Measurements from ENCODE around the gene GPR137. TPM values are rescaled to one million over a fixed set of nuclear protein-coding genes. Genes with fewer than 3 reads are reported as not detected.
"Not testable (repeated sequence)": the region's sequence is repeated elsewhere in the genome, so short reads cannot be mapped to it uniquely, and the experiment has no call there.

GPR137 gene
- total RNA-seq, 2 donors from 2014 or later = 57.7 to 58.4 TPM

GRCh38 chr11:64306876-64307622 is 21.4 kb downstream of the GPR137 start:
- Mint-ChIP-seq H3K4me1 (peaks cover 8% of the 10 kb centered on the region), H3K4me3 (peak overlapping the region; percentile 90), H3K27me3 (ENCODE audit: insufficient read depth) (peaks cover 6% of the 10 kb centered on the region), H3K27ac (no peak overlapping the region), H3K9me3 (no peaks in the 10 kb centered on the region), H3K36me3 (ENCODE audit: low read depth) (peaks cover 17% of the 10 kb centered on the region)
- Histone ChIP-seq H3K36me3 (ENCODE audit: control insufficient read depth, insufficient read depth, low read length) (peaks cover 9% of the 10 kb centered on the region), H3K9ac (ENCODE audit: extremely low read depth, low read length, poor library complexity, severe bottlenecking) (peak overlapping the region; percentile 54), H3K27ac (ENCODE audit: low read depth, low read length) (no peak overlapping the region), H3K4me3 (ENCODE audit: low read length) (peak overlapping the region; percentile 95), H3K4me1 (ENCODE audit: control insufficient read depth, insufficient read depth, low read length) (no peaks in the 10 kb centered on the region), H3K9me3 (ENCODE audit: control insufficient read depth, low read length) (no peaks in the 10 kb centered on the region), H3K27me3 (ENCODE audit: control insufficient read depth, insufficient read depth, low read length, poor library complexity, severe bottlenecking) (peaks cover 6% of the 10 kb centered on the region)
- TF ChIP-seq CTCF (conservative IDR thresholded peaks at IDR 0.05) = no peak
- DNase-seq = peak; percentile 52
- 81 to 89% methylated on average over 3 to 15 of the region's 15 CpGs for WGBS, 2 experiments (ENCODE audit: insufficient coverage in 1 of 2, insufficient read length in 1 of 2)

GRCh38 chr11:64307795-64308194 is 22.1 kb downstream of the GPR137 start:
- H3K27ac ChIP-seq (ENCODE audit: low read depth, low read length) = not testable (repeated sequence)
- peak overlapping the region; percentile 90 for H3K4me3 Mint-ChIP-seq

GRCh38 chr11:64312947-64313346 is 27.3 kb downstream of the GPR137 start:
- no peaks in the 10 kb centered on the region for H3K4me1 ChIP-seq (ENCODE audit: control insufficient read depth, insufficient read depth, low read length)
- 94 to 97% methylated on average over 10 of the region's 10 CpGs for WGBS, 2 experiments (ENCODE audit: insufficient coverage in 1 of 2, insufficient read length in 1 of 2)
- H3K4me3 Mint-ChIP-seq = no peak overlapping the region
- no peaks in the 10 kb centered on the region for H3K27me3 ChIP-seq (ENCODE audit: control insufficient read depth, insufficient read depth, low read length, poor library complexity, severe bottlenecking)
- no peak for TF ChIP-seq CTCF (conservative IDR thresholded peaks at IDR 0.05)
- H3K9ac ChIP-seq (ENCODE audit: extremely low read depth, low read length, poor library complexity, severe bottlenecking) = no peak overlapping the region
- peaks cover 28% of the 10 kb centered on the region for H3K36me3 ChIP-seq (ENCODE audit: control insufficient read depth, insufficient read depth, low read length)
- H3K4me1 Mint-ChIP-seq = peaks cover 6% of the 10 kb centered on the region
- H3K4me3 ChIP-seq (ENCODE audit: low read length) = no peak overlapping the region
- no peak for DNase-seq
- H3K36me3 Mint-ChIP-seq (ENCODE audit: low read depth) = peaks cover 36% of the 10 kb centered on the region
- no peaks in the 10 kb centered on the region for H3K9me3 Mint-ChIP-seq
- no peaks in the 10 kb centered on the region for H3K27me3 Mint-ChIP-seq (ENCODE audit: insufficient read depth)
- no peak overlapping the region for H3K27ac ChIP-seq (ENCODE audit: low read depth, low read length)
- no peaks in the 10 kb centered on the region for H3K9me3 ChIP-seq (ENCODE audit: control insufficient read depth, low read length)
- H3K27ac Mint-ChIP-seq = peak overlapping the region; percentile 37

More at GRCh38 chr11:64307795-64308194, 22.1 kb downstream of the GPR137 start:
- not testable (repeated sequence) for H3K9me3 Mint-ChIP-seq; H3K4me3 ChIP-seq (ENCODE audit: low read length); H3K36me3 ChIP-seq (ENCODE audit: control insufficient read depth, insufficient read depth, low read length); H3K27me3 ChIP-seq (ENCODE audit: control insufficient read depth, insufficient read depth, low read length, poor library complexity, severe bottlenecking); H3K27me3 Mint-ChIP-seq (ENCODE audit: insufficient read depth); H3K4me1 ChIP-seq (ENCODE audit: control insufficient read depth, insufficient read depth, low read length); H3K9ac ChIP-seq (ENCODE audit: extremely low read depth, low read length, poor library complexity, severe bottlenecking); H3K4me1 Mint-ChIP-seq; DNase-seq; H3K9me3 ChIP-seq (ENCODE audit: control insufficient read depth, low read length)
- Mint-ChIP-seq H3K27ac (peak overlapping the region; percentile 44), H3K36me3 (ENCODE audit: low read depth) (peaks cover 21% of the 10 kb centered on the region)
- 97% methylated on average over 4 to 5 of the region's 5 CpGs for WGBS, 2 experiments (ENCODE audit: insufficient coverage in 1 of 2, insufficient read length in 1 of 2)

Measured in endodermal cell (in vitro differentiated cells).